Retinal pigment epithelial cell (primary cell): ENCODE data around the gene THSD7B.
"Not testable (repeated sequence)": the region's sequence is repeated elsewhere in the genome, so short reads cannot be mapped to it uniquely, and the experiment has no call there.

Experiments used
- DNase-seq: peaks from one replicate; pipeline ENCODE4 v3.0.0-alpha.2; 2010; ENCODE audit warnings: low read depth
- H3K4me3 ChIP-seq: 2 replicates; pipeline ENCODE4 v1.5.1; 2011; ENCODE audit warnings: mild to moderate bottlenecking, low read length, control low read depth, moderate library complexity
- CTCF ChIP-seq: conservative IDR thresholded peaks from 2 replicates; pipeline ENCODE4 v1.5.1; 2011; ENCODE audit warnings: low read depth, low read length, control low read depth, inconsistent platforms

THSD7B gene

GRCh38 chr2:137096187-137096586 lies 330.8 kb downstream of the THSD7B start:
- no peak overlapping the region for H3K4me3 ChIP-seq

GRCh38 chr2:137096693-137097092 lies 331.3 kb downstream of the THSD7B start:
- peak; percentile 40 for TF ChIP-seq CTCF
- no peak for DNase-seq
- H3K4me3 ChIP-seq = no peak overlapping the region

More at GRCh38 chr2:137096187-137096586, 330.8 kb downstream of the THSD7B start:
- no peak for DNase-seq
- no peak for TF ChIP-seq CTCF

- not testable (repeated sequence) for DNase-seq, H3K4me3 ChIP-seq
Measured at GRCh38 chr2:137101814-137102213, 336.5 kb downstream of the THSD7B start.

- DNase-seq = no peak
- TF ChIP-seq CTCF = no peak
- H3K4me3 ChIP-seq = no peak overlapping the region
Measured at GRCh38 chr2:137107904-137108303, 342.6 kb downstream of the THSD7B start.

- TF ChIP-seq CTCF = no peak
- DNase-seq = no peak
Measured at GRCh38 chr2:137111896-137112295, 346.6 kb downstream of the THSD7B start.

GRCh38 chr2:137115081-137115794 lies 349.9 kb downstream of the THSD7B start:
- DNase-seq = peak; percentile 19
- H3K4me3 ChIP-seq = no peak overlapping the region
- TF ChIP-seq CTCF = no peak

More at GRCh38 chr2:137111896-137112295, 346.6 kb downstream of the THSD7B start:
- H3K4me3 ChIP-seq = no peak overlapping the region

GRCh38 chr2:137115795-137116089 lies 350.4 kb downstream of the THSD7B start:
- no peak for TF ChIP-seq CTCF
- no peak overlapping the region for H3K4me3 ChIP-seq
- no peak for DNase-seq
